BLaER1 treated with 17β-estradiol and CSF1 and Interleukin-3, amounts not matched to agents 10 nM and 100 nM (cell line): ENCODE results near the gene ITGB2.
A peak's percentile ranks its signal among the peaks of the same experiment; 100 is the strongest.

Experiments
- H3K27ac ChIP-seq, 11 experiments: shearing (Covaris generic); formaldehyde crosslinking; 2 replicates each; pipeline ENCODE4 v1.8.1; 2022
- H3K27me3 ChIP-seq, 11 experiments: shearing (Covaris generic); formaldehyde crosslinking; 2 replicates each; pipeline ENCODE4 v1.8.1; 2022
- H3K36me3 ChIP-seq, 11 experiments: shearing (Covaris generic); formaldehyde crosslinking; 2 replicates each; pipeline ENCODE4 v1.8.1; 2022
- H3K4me1 ChIP-seq, 10 experiments: shearing (Covaris generic); formaldehyde crosslinking; 2 replicates each; pipeline ENCODE4 v1.8.1; 2022
- H3K4me2 ChIP-seq, 11 experiments: shearing (Covaris generic); formaldehyde crosslinking; 2 replicates each; pipeline ENCODE4 v1.8.1; 2022
- H3K4me3 ChIP-seq, 10 experiments: shearing (Covaris generic); formaldehyde crosslinking; 2 replicates each; pipeline ENCODE4 v1.8.1; 2022
- H3K9ac ChIP-seq, 11 experiments: shearing (Covaris generic); formaldehyde crosslinking; 2 replicates each; pipeline ENCODE4 v1.8.1; 2022
- H3K9me3 ChIP-seq, 11 experiments: shearing (Covaris generic); formaldehyde crosslinking; replicated peaks in 1 of 11; 2 replicates each; pipeline ENCODE4 v1.8.1; 2022
- H4K20me1 ChIP-seq, 11 experiments: shearing (Covaris generic); formaldehyde crosslinking; 2 replicates each; pipeline ENCODE4 v1.8.1; 2022
- Cebpa-rat ChIP-seq, 11 experiments: shearing (Covaris generic); IDR thresholded peaks; 2 replicates each; pipeline ENCODE4 v1.8.1; 2022

The ITGB2 gene

DNA sequence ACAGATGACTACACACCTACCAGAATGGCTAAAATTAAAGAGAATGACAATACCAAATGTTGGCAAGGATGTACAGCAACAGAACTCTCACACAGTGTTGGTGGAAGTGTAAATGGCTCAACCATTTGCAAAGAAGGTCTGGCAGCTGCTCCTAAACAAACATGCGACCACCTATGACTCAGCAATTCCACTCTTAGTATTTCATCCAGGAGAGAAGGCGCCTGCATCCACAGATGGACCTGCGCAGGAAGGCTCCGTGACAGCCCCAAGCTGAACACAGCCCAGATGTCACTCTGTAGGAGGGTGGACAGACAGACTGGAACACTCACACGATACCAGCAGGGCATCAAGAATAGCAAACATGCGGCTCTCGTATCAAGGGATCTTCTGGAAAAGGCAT, 53.9 kb downstream of the ITGB2 start:
- Histone ChIP-seq H3K9ac (peak overlapping the region in 3 of 11 experiments; percentile 11 to 42 (median 25); a peak in 5 of 22 replicates), H3K36me3 (peaks cover 38 to 82% (median 67%) of the 10 kb centered on the region in 11 experiments), H3K27me3 (peaks cover 0 to 14% (median 0%) of the 10 kb centered on the region in 11 experiments; a peak in 6 of 22 replicates), H3K4me1 (peaks cover 71 to 93% (median 83%) of the 10 kb centered on the region in 10 experiments), H3K4me2 (peak overlapping the region; percentile 82 to 99 (median 97)), H3K9me3 (no peaks in the 10 kb centered on the region), H3K4me3 (0 out of 20 replicates have a peak overlapping the region, but pooled peaks of 1 of the 10 experiments have one; percentile 32), H4K20me1 (peaks cover 99 to 100% (median 100%) of the 10 kb centered on the region in 11 experiments), H3K27ac (peak overlapping the region in 9 of 11 experiments; percentile 13 to 77 (median 62); a peak in 11 of 22 replicates)
- TF ChIP-seq Cebpa-rat (IDR thresholded peaks at IDR 0.05): no peak

DNA sequence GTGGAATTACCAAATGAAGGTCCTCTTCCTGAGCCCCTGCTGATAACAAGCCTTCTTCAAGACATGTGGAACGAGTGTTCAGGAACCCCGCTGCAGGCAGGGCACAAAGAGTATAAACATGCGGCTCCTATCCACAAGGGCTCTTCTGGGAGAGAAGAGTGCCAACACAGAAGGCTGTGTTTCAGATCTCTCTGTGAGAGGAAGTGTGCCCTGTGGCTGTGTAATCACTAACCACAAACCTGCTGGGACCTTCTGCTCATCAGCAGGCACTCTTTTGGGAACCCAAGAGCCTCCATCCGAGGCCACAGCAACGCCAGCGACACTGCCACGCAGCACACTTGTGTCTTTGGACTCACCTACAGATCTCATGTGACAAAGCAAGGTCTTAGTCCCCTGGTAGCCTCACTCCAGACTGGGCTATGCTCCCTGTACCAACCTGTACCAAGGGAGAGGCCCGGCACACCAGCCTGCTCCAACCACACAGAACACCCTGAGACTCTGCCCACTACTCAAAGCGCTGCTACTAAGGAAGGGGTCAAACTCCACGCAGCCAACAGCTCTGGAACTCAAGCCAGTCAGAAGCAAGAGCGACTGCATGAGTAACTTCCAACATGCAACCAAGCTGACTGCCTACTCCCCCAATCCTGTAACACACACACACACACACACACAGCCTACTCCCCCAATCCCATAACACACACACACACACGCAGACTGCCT, 55.0 kb downstream of the ITGB2 start:
- Histone ChIP-seq H3K36me3 (peaks cover 48 to 84% (median 68%) of the 10 kb centered on the region in 11 experiments), H3K4me3 (peak overlapping the region in 6 of 10 experiments; percentile 12 to 56 (median 22); a peak in 6 of 20 replicates), H4K20me1 (peaks cover 99 to 100% (median 100%) of the 10 kb centered on the region in 11 experiments), H3K27me3 (peaks cover 0 to 14% (median 0%) of the 10 kb centered on the region in 11 experiments; a peak in 6 of 22 replicates), H3K4me2 (peak overlapping the region; percentile 82 to 99 (median 97)), H3K4me1 (peaks cover 61 to 88% (median 75%) of the 10 kb centered on the region in 10 experiments), H3K9me3 (no peaks in the 10 kb centered on the region), H3K27ac (peak overlapping the region in 10 of 11 experiments; percentile 32 to 77 (median 60); a peak in 18 of 22 replicates), H3K9ac (peak overlapping the region in 10 of 11 experiments; percentile 2 to 68 (median 44); a peak in 15 of 22 replicates)
- TF ChIP-seq Cebpa-rat (IDR thresholded peaks at IDR 0.05): peak in 3 of 11 experiments; percentile 25 to 49 (median 28); a peak in 2 of 22 replicates

DNA sequence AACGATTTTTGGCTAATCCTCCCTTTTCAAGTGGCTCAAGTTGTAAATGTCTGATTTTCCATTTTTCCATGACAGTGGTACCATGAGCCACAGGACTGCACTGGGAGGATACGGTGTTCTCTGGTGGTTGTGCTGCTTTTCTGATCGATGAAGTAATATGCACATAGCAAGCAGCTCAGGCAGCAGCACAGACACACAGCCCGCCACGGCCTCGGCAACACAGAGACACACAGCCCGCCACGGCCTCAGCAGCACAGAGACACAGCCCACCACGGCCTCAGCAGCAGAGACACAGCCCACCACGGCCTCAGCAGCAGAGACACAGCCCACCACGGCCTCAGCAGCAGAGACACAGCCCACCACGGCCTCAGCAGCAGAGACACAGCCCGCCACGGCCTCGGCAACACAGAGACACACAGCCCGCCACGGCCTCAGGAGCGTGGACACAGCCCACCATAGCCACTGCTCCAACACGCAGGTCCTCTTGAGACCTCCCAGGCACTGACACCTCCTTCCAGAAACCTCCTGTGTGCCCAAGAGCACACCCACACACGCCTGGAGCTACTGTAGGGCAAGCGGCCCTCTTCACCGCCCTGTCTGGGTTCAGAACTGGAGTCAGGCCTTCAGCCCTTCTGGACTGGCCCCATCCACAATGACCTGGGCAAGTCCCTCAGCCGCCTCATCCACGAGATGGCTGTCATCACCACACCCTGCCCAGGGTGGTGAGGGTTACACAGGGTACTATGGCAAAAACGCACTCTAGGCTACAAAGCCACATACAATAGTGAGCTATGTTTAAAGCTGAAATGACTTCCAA, 57.6 kb downstream of the ITGB2 start:
- H3K27ac ChIP-seq: no peak overlapping the region
- H3K4me1 ChIP-seq: peaks cover 34 to 76% (median 64%) of the 10 kb centered on the region in 10 experiments
- H3K9ac ChIP-seq: peak overlapping the region in 1 of 11 experiments; percentile 25; a peak in 1 of 22 replicates
- H4K20me1 ChIP-seq: peaks cover 99 to 100% (median 100%) of the 10 kb centered on the region in 11 experiments
- H3K4me3 ChIP-seq: no peak overlapping the region
- no peaks in the 10 kb centered on the region for H3K9me3 ChIP-seq
- H3K27me3 ChIP-seq: peaks cover 0 to 10% (median 0%) of the 10 kb centered on the region in 11 experiments; a peak in 6 of 22 replicates
- H3K36me3 ChIP-seq: peaks cover 72 to 88% (median 85%) of the 10 kb centered on the region in 11 experiments
- no peak overlapping the region for H3K4me2 ChIP-seq
- TF ChIP-seq Cebpa-rat (IDR thresholded peaks at IDR 0.05): no peak

DNA sequence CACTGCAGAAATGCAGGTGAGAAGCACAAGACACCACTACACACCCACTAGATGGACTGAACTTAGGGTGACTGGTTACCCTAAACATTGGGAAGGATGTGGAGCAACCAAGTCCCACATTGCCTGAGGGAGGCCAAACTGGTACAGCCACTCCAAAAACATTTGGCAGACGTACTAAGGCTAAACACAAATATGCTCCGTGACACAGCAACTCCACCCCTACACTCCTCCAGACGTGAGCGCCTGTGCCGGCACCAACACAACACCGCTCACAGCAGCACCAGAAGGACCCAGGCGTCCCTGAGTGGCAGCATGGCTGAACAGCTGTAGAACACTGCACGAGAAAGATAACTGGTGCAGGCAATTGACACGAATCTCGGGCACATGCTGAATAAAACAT, 61.9 kb downstream of the ITGB2 start:
- H3K9ac ChIP-seq: no peak overlapping the region
- no peak for TF ChIP-seq Cebpa-rat (IDR thresholded peaks at IDR 0.05)
- H3K9me3 ChIP-seq: no peaks in the 10 kb centered on the region
- peaks cover 0 to 4% (median 0%) of the 10 kb centered on the region in 11 experiments; a peak in 1 of 22 replicates for H3K27me3 ChIP-seq
- H3K27ac ChIP-seq: no peak overlapping the region
- peaks cover 38 to 76% (median 65%) of the 10 kb centered on the region in 10 experiments for H3K4me1 ChIP-seq
- H4K20me1 ChIP-seq: peaks cover 91 to 100% (median 99%) of the 10 kb centered on the region in 11 experiments
- H3K4me3 ChIP-seq: no peak overlapping the region
- peak overlapping the region; percentile 1 to 98 (median 92); a peak in 18 of 22 replicates for H3K4me2 ChIP-seq
- peaks cover 64 to 100% (median 85%) of the 10 kb centered on the region in 11 experiments for H3K36me3 ChIP-seq

DNA sequence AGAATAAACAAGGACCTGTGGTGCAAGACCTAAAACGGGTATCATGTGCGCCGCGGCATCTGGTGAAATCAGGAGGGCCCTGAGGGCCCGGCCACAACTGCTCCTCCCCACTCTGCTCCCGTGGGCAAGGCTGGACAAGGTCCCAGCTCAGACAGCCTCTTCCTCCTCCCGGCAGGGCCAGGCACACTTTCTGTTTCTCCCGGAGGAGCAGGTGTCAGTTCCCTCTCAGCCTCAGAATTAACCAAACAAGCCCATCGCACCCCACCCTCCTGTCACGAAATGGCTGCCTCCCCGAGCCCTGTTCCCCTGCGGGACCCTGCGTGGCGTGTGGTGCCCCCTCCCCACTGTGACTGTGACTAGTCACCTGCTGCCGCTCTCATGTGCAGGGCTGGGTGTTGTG, 62.4 kb downstream of the ITGB2 start:
- Histone ChIP-seq H3K36me3 (peaks cover 59 to 100% (median 85%) of the 10 kb centered on the region in 11 experiments), H3K9ac (peak overlapping the region in 1 of 11 experiments; percentile 13; a peak in 1 of 22 replicates), H3K4me2 (peak overlapping the region; percentile 1 to 98 (median 92); a peak in 19 of 22 replicates), H3K27me3 (peaks cover 0 to 4% (median 0%) of the 10 kb centered on the region in 11 experiments; a peak in 1 of 22 replicates), H3K4me3 (no peak overlapping the region), H4K20me1 (peaks cover 91 to 100% (median 99%) of the 10 kb centered on the region in 11 experiments), H3K4me1 (peaks cover 43 to 81% (median 67%) of the 10 kb centered on the region in 10 experiments), H3K27ac (no peak overlapping the region), H3K9me3 (no peaks in the 10 kb centered on the region)
- no peak for TF ChIP-seq Cebpa-rat (IDR thresholded peaks at IDR 0.05)

DNA sequence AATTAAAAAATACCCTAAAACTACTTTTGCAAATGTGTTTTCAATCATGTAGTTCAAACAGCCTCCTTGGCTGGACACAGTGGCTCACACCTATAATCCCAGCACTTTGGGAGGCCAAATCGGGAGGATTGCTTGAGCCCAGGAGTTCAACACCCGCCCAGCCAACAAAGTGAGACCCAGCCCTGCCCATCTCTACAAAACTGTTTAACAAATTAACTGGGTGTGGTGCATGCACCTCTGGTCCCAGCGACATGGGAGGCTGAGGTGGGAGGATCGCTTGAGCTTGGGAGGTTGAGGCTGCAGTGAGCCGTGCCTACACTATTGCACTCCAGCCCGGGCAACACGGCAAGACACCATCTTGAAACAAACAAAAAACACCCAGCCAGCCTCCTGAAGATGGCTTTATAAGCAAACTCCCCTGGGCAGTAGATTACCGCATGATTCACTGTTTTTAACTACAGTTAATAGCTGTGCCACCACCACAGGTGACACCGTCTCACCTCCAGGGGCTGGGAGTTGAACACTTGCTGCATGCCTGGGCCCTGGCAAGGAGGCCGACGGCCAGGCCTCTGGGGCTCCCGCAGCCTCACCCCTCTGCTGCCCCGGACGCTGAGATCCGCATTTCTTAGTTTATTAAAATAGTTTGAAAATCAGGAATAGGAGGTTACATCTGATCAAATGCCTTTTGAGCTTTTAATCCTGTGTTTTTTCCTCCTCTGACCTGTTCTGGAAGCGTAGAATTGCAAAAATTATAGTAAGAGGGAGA, 63.4 kb downstream of the ITGB2 start:
- Histone ChIP-seq H3K4me1 (peaks cover 43 to 83% (median 76%) of the 10 kb centered on the region in 10 experiments), H3K9me3 (no peaks in the 10 kb centered on the region), H3K27me3 (peaks cover 0 to 4% (median 0%) of the 10 kb centered on the region in 11 experiments; a peak in 1 of 22 replicates), H4K20me1 (peaks cover 89 to 100% (median 99%) of the 10 kb centered on the region in 11 experiments), H3K36me3 (peaks cover 57 to 98% (median 85%) of the 10 kb centered on the region in 11 experiments), H3K4me2 (peak overlapping the region; percentile 80 to 98 (median 92); a peak in 21 of 22 replicates), H3K4me3 (no peak overlapping the region), H3K9ac (peak overlapping the region in 6 of 11 experiments; percentile 64 to 77 (median 74); a peak in 10 of 22 replicates), H3K27ac (peak overlapping the region in 5 of 11 experiments; percentile 72 to 88 (median 80); a peak in 5 of 22 replicates)
- TF ChIP-seq Cebpa-rat (IDR thresholded peaks at IDR 0.05): no peak

DNA sequence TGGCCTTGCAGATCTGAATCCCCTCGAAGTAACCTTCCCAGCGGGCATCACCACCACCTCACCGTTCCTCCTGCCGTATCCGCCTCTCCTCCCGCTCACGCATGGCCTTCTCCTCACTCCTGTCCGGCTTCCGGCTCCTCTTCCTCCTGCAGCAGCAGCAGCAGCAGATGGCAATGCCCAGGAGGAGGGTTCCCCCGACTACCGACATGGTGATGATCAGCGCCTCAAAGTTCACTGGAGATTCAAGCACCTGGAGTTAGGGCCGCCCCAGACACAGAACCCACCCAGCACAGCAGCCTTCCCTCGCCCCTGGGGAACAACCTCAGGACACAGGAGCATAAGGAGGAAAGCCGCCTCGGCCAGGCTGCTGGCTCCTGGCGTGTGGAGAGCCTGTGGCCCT, 64.6 kb downstream of the ITGB2 start:
- Histone ChIP-seq H3K4me3 (peak overlapping the region in 7 of 10 experiments; percentile 8 to 42 (median 28); a peak in 12 of 20 replicates), H3K27me3 (peaks cover 0 to 4% (median 0%) of the 10 kb centered on the region in 11 experiments; a peak in 1 of 22 replicates), H4K20me1 (peaks cover 88 to 100% (median 99%) of the 10 kb centered on the region in 11 experiments), H3K4me2 (peak overlapping the region; percentile 80 to 98 (median 92)), H3K4me1 (peaks cover 47 to 85% (median 83%) of the 10 kb centered on the region in 10 experiments), H3K27ac (peak overlapping the region in 9 of 11 experiments; percentile 55 to 88 (median 77); a peak in 18 of 22 replicates), H3K9ac (peak overlapping the region in 10 of 11 experiments; percentile 20 to 77 (median 64); a peak in 16 of 22 replicates), H3K36me3 (peaks cover 57 to 98% (median 85%) of the 10 kb centered on the region in 11 experiments), H3K9me3 (no peaks in the 10 kb centered on the region)
- TF ChIP-seq Cebpa-rat (IDR thresholded peaks at IDR 0.05): no peak
